Inflammatory macrophage (primary cell): Measurements from ENCODE around the gene CCL15.
"Not testable (repeated sequence)": the region's sequence is repeated elsewhere in the genome, so short reads cannot be mapped to it uniquely, and the experiment has no call there.

Experiments used
- DNase-seq, 2 donors: peaks; one replicate each; pipeline ENCODE4 v3.0.0-alpha.2; 2020 to 2022
- total RNA-seq, 18 experiments: gene quantifications; one replicate each; lab custom pipeline; 2026; ENCODE audit warnings: mixed read lengths in 6 of 18, inconsistent platforms in 2 of 18; lab: John Stamatoyannopoulos, UW

CCL15 gene
- total RNA-seq, result 0 to 11.0 (median 0.20) reads per million in 18 experiments

GRCh38 chr17:36001110-36001771, at the start of gene CCL15:
CCL15 (minus strand) TSS chr17:36001553; CDS start chr17:36001492, 61 bp downstream.
- DNase-seq, result no peak

- DNase-seq, result no peak
These were observed 48.3 kb upstream of the CCL15 start for GRCh38 chr17:36049643-36050042.

- DNase-seq, result no peak
These were observed 46.7 kb upstream of the CCL15 start for GRCh38 chr17:36048066-36048465.

- DNase-seq, result peak; percentile 91 to 93
These were observed 34.9 kb upstream of the CCL15 start for GRCh38 chr17:36036235-36036634.

- DNase-seq, result peak; percentile 71 to 82
These were observed 32.8 kb upstream of the CCL15 start for GRCh38 chr17:36034127-36034526.

GRCh38 chr17:36030956-36031355, 29.6 kb upstream of the CCL15 start:
- no peak for DNase-seq

GRCh38 chr17:36027761-36028160, 26.4 kb upstream of the CCL15 start:
- no peak for DNase-seq

- DNase-seq, result no peak
These were observed 22.9 kb upstream of the CCL15 start for GRCh38 chr17:36024106-36024869.

- no peak for DNase-seq
These were observed 18.1 kb upstream of the CCL15 start for GRCh38 chr17:36019423-36019822.

- peak; percentile 45 to 73 for DNase-seq
These were observed 16.4 kb upstream of the CCL15 start, which contains the start of gene CCL23 for GRCh38 chr17:36017799-36018198. CCL23 (minus strand) TSS chr17:36017972; CDS start chr17:36017897, 75 bp downstream.

- no peak for DNase-seq
These were observed 15.2 kb upstream of the CCL15 start for GRCh38 chr17:36016555-36016954.

- DNase-seq, result not testable (repeated sequence)
These were observed 14.5 kb upstream of the CCL15 start for GRCh38 chr17:36015895-36016294.

- DNase-seq, result no peak
These were observed 13.6 kb upstream of the CCL15 start for GRCh38 chr17:36014946-36015345.

- no peak for DNase-seq
These were observed 9.8 kb upstream of the CCL15 start for GRCh38 chr17:36011201-36011600.

- DNase-seq, result peak; percentile 39 to 43
These were observed 7.8 kb upstream of the CCL15 start for GRCh38 chr17:36008998-36009665.

- no peak for DNase-seq
These were observed 3.3 kb upstream of the CCL15 start for GRCh38 chr17:36004594-36005108.

GRCh38 chr17:36002631-36003030, 1.3 kb upstream of the CCL15 start:
- no peak for DNase-seq

GRCh38 chr17:36001862-36002603, 680 bp upstream of the CCL15 start:
- no peak for DNase-seq

GRCh38 chr17:36000732-36001109, 632 bp downstream of the CCL15 start:
- DNase-seq, result no peak

- DNase-seq, result peak; percentile 40 to 60
These were observed 2.6 kb downstream of the CCL15 start for GRCh38 chr17:35998756-35999155.

- no peak for DNase-seq
These were observed 3.3 kb downstream of the CCL15 start for GRCh38 chr17:35998018-35998545.

- not testable (repeated sequence) for DNase-seq
These were observed 6.0 kb downstream of the CCL15 start for GRCh38 chr17:35995346-35995745.
